Activated CD4-positive, alpha-beta T cell treated with anti-CD3 and anti-CD28 coated beads for 36 hours (primary cell): Measurements from ENCODE around the gene PRDM1. TPM values are rescaled to one million over a fixed set of nuclear protein-coding genes. Genes with fewer than 3 reads are reported as not detected.

Experiments used
- ATAC-seq: fragments of 200-7000 bp; cut with Tn5 transposase; one replicate; pipeline ENCODE4 v1.10.0; 2021; ENCODE audit warnings: mild to moderate bottlenecking, moderate library complexity
- CTCF ChIA-PET: fragments of 350-600 bp; sonication (Branson Sonifier 250); formaldehyde crosslinking; loops from one replicate; lab custom pipeline; 2021; ENCODE audit warnings: antibody characterized with exemption; lab: Charles Lee
- POLR2A ChIA-PET: fragments of 350-600 bp; sonication (Branson Sonifier 250); formaldehyde crosslinking; loops from one replicate; lab custom pipeline; 2021; ENCODE audit warnings: antibody characterized with exemption, inconsistent platforms; lab: Charles Lee
- DNase-seq: peaks from one replicate; pipeline ENCODE4 v3.0.0-alpha.2; 2020
- H3K27ac Mint-ChIP-seq: one replicate; pipeline ENCODE4 v1.8.0; 2021; ENCODE audit warnings: mixed read lengths
- H3K27me3 Mint-ChIP-seq: one replicate; pipeline ENCODE4 v1.8.0; 2021; ENCODE audit warnings: mixed read lengths
- H3K36me3 Mint-ChIP-seq: one replicate; pipeline ENCODE4 v1.8.0; 2021; ENCODE audit warnings: low read depth, mixed read lengths
- H3K4me1 Mint-ChIP-seq: one replicate; pipeline ENCODE4 v1.8.0; 2021; ENCODE audit warnings: mixed read lengths
- H3K4me3 Mint-ChIP-seq: one replicate; pipeline ENCODE4 v1.8.0; 2021; ENCODE audit warnings: mild to moderate bottlenecking, moderate library complexity, mixed read lengths
- H3K9me3 Mint-ChIP-seq: one replicate; pipeline ENCODE4 v1.8.0; 2021; ENCODE audit warnings: low read depth, mixed read lengths
- intact Hi-C, 2 experiments: fragments of 100-400 bp; cut with DNase I in 1 of 2; cut with micrococcal nuclease in 1 of 2; formaldehyde crosslinking; loops; one replicate each; pipeline versions ENCODE4 v1.14.2 to v1.15.1; 2022 to 2024; cut with DNase I, micrococcal nuclease
- total RNA-seq, 2 experiments: library from RNA; stranded (reverse); gene quantifications; one replicate each; pipeline ENCODE4 v1.2.3, GENCODE V29; 2021

The PRDM1 gene
- 10 to 100 TPM; 20.1 to 35.6 TPM for total RNA-seq

- intact Hi-C loops: loop anchor here (1.0 to 10.0 kb wide), 7 partner anchors 11 to 601 kb away; no protein-coding TSS in a partner anchor
- ChIA-PET CTCF (interaction anchor here (0.7 to 2.7 kb wide), 7 partner anchors 11 to 137 kb away, joined by 3 to 19 read pairs (median 5); no protein-coding TSS in a partner anchor), POLR2A (interaction anchor here (0.9 to 2.4 kb wide), 3 partner anchors 9 to 28 kb away, joined by 3 to 17 read pairs (median 3); no protein-coding TSS in a partner anchor)
- peaks cover 17% of the 10 kb centered on the region for H3K36me3 Mint-ChIP-seq
- H3K27ac Mint-ChIP-seq: peak within 1 kb of the TSS; percentile 84
- peaks cover 49% of the 10 kb centered on the region for H3K27me3 Mint-ChIP-seq
- H3K9me3 Mint-ChIP-seq: no peaks in the 10 kb centered on the region
- ATAC-seq: peak; percentile 66
- peaks cover 71% of the 10 kb centered on the region for H3K4me1 Mint-ChIP-seq
- H3K4me3 Mint-ChIP-seq: peak within 1 kb of the TSS; percentile 76
- peak; percentile 83 for DNase-seq
Measured at GRCh38 chr6:106085984-106086813, at the start of gene PRDM1. Gene PRDM1, plus strand, starts transcription at chr6:106086336. Its CDS starts 218 bp downstream, at chr6:106086554.

- ATAC-seq: no peak
- no peak for DNase-seq
- ChIA-PET CTCF (interaction anchor here (2.5 kb wide), 1 partner anchor 186 kb away, joined by 10 read pairs; no protein-coding TSS in a partner anchor), POLR2A (no interaction called here)
- Mint-ChIP-seq H3K36me3 (peaks cover 7% of the 10 kb centered on the region), H3K4me3 (no peak overlapping the region), H3K9me3 (peaks cover 15% of the 10 kb centered on the region), H3K4me1 (peaks cover 11% of the 10 kb centered on the region), H3K27ac (peak overlapping the region; percentile 58), H3K27me3 (no peaks in the 10 kb centered on the region)
- intact Hi-C loops: no loop called here
Measured at GRCh38 chr6:106037060-106037459, 49.1 kb upstream of the PRDM1 start.

GRCh38 chr6:106039897-106040592 lies 46.1 kb upstream of the PRDM1 start:
- peaks cover 1% of the 10 kb centered on the region for H3K27me3 Mint-ChIP-seq
- intact Hi-C loops: no loop called here
- peaks cover 15% of the 10 kb centered on the region for H3K9me3 Mint-ChIP-seq
- no peak overlapping the region for H3K27ac Mint-ChIP-seq
- POLR2A ChIA-PET: no interaction called here
- peaks cover 11% of the 10 kb centered on the region for H3K4me1 Mint-ChIP-seq
- peaks cover 7% of the 10 kb centered on the region for H3K36me3 Mint-ChIP-seq
- CTCF ChIA-PET: interaction anchor here (0.7 to 1.3 kb wide), 5 partner anchors 9 to 184 kb away, joined by 3 to 5 read pairs (median 4); no protein-coding TSS in a partner anchor
- no peak overlapping the region for H3K4me3 Mint-ChIP-seq
- no peak for DNase-seq
- ATAC-seq: no peak

- H3K4me1 Mint-ChIP-seq: no peaks in the 10 kb centered on the region
- ChIA-PET POLR2A (no interaction called here), CTCF (interaction anchor here (0.6 kb wide), 1 partner anchor 60 kb away, joined by 5 read pairs; no protein-coding TSS in a partner anchor)
- DNase-seq (no peak), ATAC-seq (no peak)
- H3K4me3 Mint-ChIP-seq: no peak overlapping the region
- intact Hi-C loops: no loop called here
- peaks cover 1% of the 10 kb centered on the region for H3K27me3 Mint-ChIP-seq
- no peak overlapping the region for H3K27ac Mint-ChIP-seq
- H3K36me3 Mint-ChIP-seq: no peaks in the 10 kb centered on the region
- H3K9me3 Mint-ChIP-seq: no peaks in the 10 kb centered on the region
Measured at GRCh38 chr6:106044151-106044550, 42.0 kb upstream of the PRDM1 start.

GRCh38 chr6:106045077-106045476 lies 41.1 kb upstream of the PRDM1 start:
- no peak overlapping the region for H3K4me3 Mint-ChIP-seq
- no peak for ATAC-seq
- H3K27ac Mint-ChIP-seq: no peak overlapping the region
- DNase-seq: no peak
- no peaks in the 10 kb centered on the region for H3K4me1 Mint-ChIP-seq
- intact Hi-C loops: no loop called here
- ChIA-PET POLR2A (no interaction called here), CTCF (no interaction called here)
- H3K27me3 Mint-ChIP-seq: peaks cover 1% of the 10 kb centered on the region
- no peaks in the 10 kb centered on the region for H3K36me3 Mint-ChIP-seq
- H3K9me3 Mint-ChIP-seq: no peaks in the 10 kb centered on the region

- Mint-ChIP-seq H3K27ac (no peak overlapping the region), H3K36me3 (no peaks in the 10 kb centered on the region), H3K9me3 (no peaks in the 10 kb centered on the region), H3K4me3 (no peak overlapping the region), H3K4me1 (no peaks in the 10 kb centered on the region), H3K27me3 (peaks cover 1% of the 10 kb centered on the region)
- no peak for ATAC-seq
- DNase-seq: no peak
- ChIA-PET CTCF (no interaction called here), POLR2A (no interaction called here)
- intact Hi-C loops: no loop called here
Measured at GRCh38 chr6:106046116-106046853, 39.9 kb upstream of the PRDM1 start.

GRCh38 chr6:106046854-106047200 lies 39.3 kb upstream of the PRDM1 start:
- intact Hi-C loops: no loop called here
- H3K27ac Mint-ChIP-seq: no peak overlapping the region

GRCh38 chr6:106048336-106048735 lies 37.8 kb upstream of the PRDM1 start:
- peaks cover 1% of the 10 kb centered on the region for H3K27me3 Mint-ChIP-seq
- no peak overlapping the region for H3K27ac Mint-ChIP-seq
- intact Hi-C loops: no loop called here
- H3K4me3 Mint-ChIP-seq: no peak overlapping the region
- H3K9me3 Mint-ChIP-seq: no peaks in the 10 kb centered on the region
- ChIA-PET POLR2A (no interaction called here), CTCF (interaction anchor here (0.6 to 0.8 kb wide), 2 partner anchors 253 to 616 kb away, joined by 4 read pairs; no protein-coding TSS in a partner anchor)
- no peaks in the 10 kb centered on the region for H3K36me3 Mint-ChIP-seq
- H3K4me1 Mint-ChIP-seq: no peaks in the 10 kb centered on the region
- no peak for ATAC-seq
- DNase-seq: no peak

More at GRCh38 chr6:106046854-106047200, 39.3 kb upstream of the PRDM1 start:
- peaks cover 1% of the 10 kb centered on the region for H3K27me3 Mint-ChIP-seq
- H3K9me3 Mint-ChIP-seq: no peaks in the 10 kb centered on the region
- POLR2A ChIA-PET: no interaction called here
- H3K4me1 Mint-ChIP-seq: no peaks in the 10 kb centered on the region
- H3K36me3 Mint-ChIP-seq: no peaks in the 10 kb centered on the region
- ATAC-seq (no peak), DNase-seq (no peak)
- no peak overlapping the region for H3K4me3 Mint-ChIP-seq
- CTCF ChIA-PET: no interaction called here

- ATAC-seq: no peak
- Mint-ChIP-seq H3K27me3 (no peaks in the 10 kb centered on the region), H3K4me1 (peaks cover 4% of the 10 kb centered on the region), H3K27ac (no peak overlapping the region), H3K9me3 (no peaks in the 10 kb centered on the region), H3K4me3 (no peak overlapping the region), H3K36me3 (no peaks in the 10 kb centered on the region)
- ChIA-PET POLR2A (no interaction called here), CTCF (interaction anchor here (0.6 to 1.5 kb wide), 2 partner anchors 10 to 13 kb away, joined by 3 to 4 read pairs; no protein-coding TSS in a partner anchor)
- DNase-seq: no peak
- intact Hi-C loops: no loop called here
Measured at GRCh38 chr6:106050538-106050937, 35.6 kb upstream of the PRDM1 start.

- CTCF ChIA-PET: interaction anchor here (0.6 kb wide), 1 partner anchor 13 kb away, joined by 3 read pairs; no protein-coding TSS in a partner anchor
- H3K36me3 Mint-ChIP-seq: no peaks in the 10 kb centered on the region
Measured at GRCh38 chr6:106051226-106051625, 34.9 kb upstream of the PRDM1 start.

More at GRCh38 chr6:106051226-106051625, 34.9 kb upstream of the PRDM1 start:
- DNase-seq: no peak
- POLR2A ChIA-PET: no interaction called here
- Mint-ChIP-seq H3K27me3 (no peaks in the 10 kb centered on the region), H3K4me3 (no peak overlapping the region), H3K9me3 (no peaks in the 10 kb centered on the region), H3K4me1 (peaks cover 9% of the 10 kb centered on the region), H3K27ac (no peak overlapping the region)
- intact Hi-C loops: no loop called here
- no peak for ATAC-seq
